ENCODE results near the gene CCDC142. TPM values are rescaled to one million over a fixed set of nuclear protein-coding genes. Genes with fewer than 3 reads are reported as not detected.

CCDC142 gene
- total and polyA plus RNA-seq, 2 donors (not counting 1 experiment from before 2014, with no cell fraction given) = 13.0 to 61.6 TPM

GRCh38 chr2:74427551-74427950, 55.2 kb downstream of the CCDC142 start:
- Histone ChIP-seq H3K4me2 (replicated peaks; ENCODE audit: low read depth, low read length, poor library complexity, severe bottlenecking) (no peak overlapping the region), H3K9me3 (ENCODE audit: control extremely low read depth in 1 of 3, control insufficient read depth in 2 of 3, insufficient read depth in 1 of 3, low read length in 2 of 3) (no peaks in the 10 kb centered on the region), H4K20me1 (ENCODE audit: control insufficient read depth, insufficient read depth, low read length, poor library complexity, severe bottlenecking) (no peaks in the 10 kb centered on the region), H3K27ac (ENCODE audit: low read length in 2 of 2) (no peak overlapping the region), H3K9ac (ENCODE audit: low read length) (no peak overlapping the region), H3K79me2 (ENCODE audit: control insufficient read depth, insufficient read depth, low read length) (no peaks in the 10 kb centered on the region), H3K36me3 (replicated peaks in 1 of 2; ENCODE audit: control extremely low read depth in 1 of 2, control insufficient read depth in 1 of 2, extremely low read depth in 1 of 2, insufficient read depth in 2 of 2, low read length in 1 of 2) (peaks cover 0 to 11% of the 10 kb centered on the region in 2 experiments), H3K27me3 (replicated peaks in 1 of 4; ENCODE audit: control extremely low read depth in 1 of 4, control insufficient read depth in 3 of 4, insufficient read depth in 4 of 4, low read length in 3 of 4) (no peaks in the 10 kb centered on the region), H3K4me3 (ENCODE audit: control extremely low read depth in 1 of 5, extremely low read depth in 1 of 5, insufficient read depth in 1 of 5, low read depth in 2 of 5, low read length in 4 of 5) (no peak overlapping the region), H2AFZ (ENCODE audit: insufficient read depth, low read depth, low read length, poor library complexity, severe bottlenecking) (no peak overlapping the region), H3K4me1 (ENCODE audit: control insufficient read depth in 2 of 2, insufficient read depth in 2 of 2, low read length in 2 of 2) (no peaks in the 10 kb centered on the region)
- no peaks in the 10 kb centered on the region for H3K27me3 Mint-ChIP-seq
- H3K9me3 Mint-ChIP-seq (ENCODE audit: insufficient read depth) = no peaks in the 10 kb centered on the region
- no peak overlapping the region for H3K27ac Mint-ChIP-seq
- intact Hi-C loops (cut with micrococcal nuclease) = no loop called here
- ATAC-seq (ENCODE audit: low read depth) = no peak
- no peak overlapping the region for H3K4me3 Mint-ChIP-seq
- DNase-seq = no peak
- POLR2A ChIA-PET = interaction anchor here (0.6 kb wide), 1 partner anchor 41 kb away, joined by 5 read pairs; no protein-coding TSS in a partner anchor
- 96% methylated on average over 3 of the region's 3 CpGs for WGBS (ENCODE audit: insufficient coverage)
- TF ChIP-seq EZH2 (IDR thresholded peaks at IDR 0.05; ENCODE audit: borderline replicate concordance, insufficient read depth, low read depth, low read length, poor library complexity, severe bottlenecking) (no peak), CTCF (IDR thresholded peaks at IDR 0.05) (no peak)
- H3K4me1 Mint-ChIP-seq = peaks cover 6% of the 10 kb centered on the region
- CTCF ChIA-PET = no interaction called here

GRCh38 chr2:74426181-74426758, 56.5 kb downstream of the CCDC142 start:
- Histone ChIP-seq H3K4me2 (replicated peaks; ENCODE audit: low read depth, low read length, poor library complexity, severe bottlenecking) (no peak overlapping the region), H3K9me3 (ENCODE audit: control extremely low read depth in 1 of 3, control insufficient read depth in 2 of 3, insufficient read depth in 1 of 3, low read length in 2 of 3) (no peaks in the 10 kb centered on the region), H3K4me3 (ENCODE audit: control extremely low read depth in 1 of 5, extremely low read depth in 1 of 5, insufficient read depth in 1 of 5, low read depth in 2 of 5, low read length in 4 of 5) (no peak overlapping the region), H2AFZ (ENCODE audit: insufficient read depth, low read depth, low read length, poor library complexity, severe bottlenecking) (no peak overlapping the region), H3K27ac (ENCODE audit: low read length in 2 of 2) (no peak overlapping the region), H3K36me3 (replicated peaks in 1 of 2; ENCODE audit: control extremely low read depth in 1 of 2, control insufficient read depth in 1 of 2, extremely low read depth in 1 of 2, insufficient read depth in 2 of 2, low read length in 1 of 2) (peaks cover 0 to 11% of the 10 kb centered on the region in 2 experiments), H3K79me2 (ENCODE audit: control insufficient read depth, insufficient read depth, low read length) (no peaks in the 10 kb centered on the region), H4K20me1 (ENCODE audit: control insufficient read depth, insufficient read depth, low read length, poor library complexity, severe bottlenecking) (no peaks in the 10 kb centered on the region), H3K4me1 (ENCODE audit: control insufficient read depth in 2 of 2, insufficient read depth in 2 of 2, low read length in 2 of 2) (peaks cover 4 to 8% of the 10 kb centered on the region in 2 donors), H3K27me3 (replicated peaks in 1 of 4; ENCODE audit: control extremely low read depth in 1 of 4, control insufficient read depth in 3 of 4, insufficient read depth in 4 of 4, low read length in 3 of 4) (no peaks in the 10 kb centered on the region), H3K9ac (ENCODE audit: low read length) (no peak overlapping the region)
- WGBS (ENCODE audit: insufficient coverage) = 98% methylated on average over 9 of the region's 14 CpGs
- ChIA-PET POLR2A (no interaction called here), CTCF (no interaction called here)
- no peak overlapping the region for H3K4me3 Mint-ChIP-seq
- no peaks in the 10 kb centered on the region for H3K9me3 Mint-ChIP-seq (ENCODE audit: insufficient read depth)
- peaks cover 13% of the 10 kb centered on the region for H3K4me1 Mint-ChIP-seq
- H3K27ac Mint-ChIP-seq = no peak overlapping the region
- ATAC-seq (ENCODE audit: low read depth) (no peak), DNase-seq (no peak)
- TF ChIP-seq CTCF (IDR thresholded peaks at IDR 0.05) = no peak
- TF ChIP-seq EZH2 (IDR thresholded peaks at IDR 0.05; ENCODE audit: borderline replicate concordance, insufficient read depth, low read depth, low read length, poor library complexity, severe bottlenecking) = no peak
- intact Hi-C loops (cut with micrococcal nuclease) = no loop called here
- no peaks in the 10 kb centered on the region for H3K27me3 Mint-ChIP-seq
